Measurements from ENCODE around the gene KRT83.

Gene KRT83

GRCh38 chr12:52323416-52324152 lies 2.4 kb upstream of the KRT83 start:
- Histone ChIP-seq H3K4me3 (IDR thresholded peaks at IDR 0.05; ENCODE audit: insufficient read depth, low read depth, low read length) (no peak overlapping the region), H3K9ac (no peak overlapping the region), H3K79me2 (ENCODE audit: insufficient read depth, low read depth) (no peaks in the 10 kb centered on the region), H3K27me3 (ENCODE audit: insufficient read depth, low read depth) (0 out of 2 replicates have a peak, but pooled peaks cover 7% of the 10 kb centered on the region), H3K4me1 (ENCODE audit: low read depth, poor library complexity, severe bottlenecking) (peaks cover 14% of the 10 kb centered on the region), H3K27ac (no peak overlapping the region), H4K20me1 (ENCODE audit: insufficient read depth) (no peaks in the 10 kb centered on the region), H2AFZ (ENCODE audit: low read depth) (no peak overlapping the region), H3K4me2 (no peak overlapping the region), H3K36me3 (ENCODE audit: insufficient read depth) (no peaks in the 10 kb centered on the region)
- no peak for TF ChIP-seq CTCF (conservative IDR thresholded peaks at IDR 0.05; ENCODE audit: low read depth, low read length)

GRCh38 chr12:52323001-52323400 lies 1.8 kb upstream of the KRT83 start:
- Histone ChIP-seq H2AFZ (ENCODE audit: low read depth) (no peak overlapping the region), H3K4me1 (ENCODE audit: low read depth, poor library complexity, severe bottlenecking) (peaks cover 11% of the 10 kb centered on the region), H3K4me2 (no peak overlapping the region), H3K4me3 (IDR thresholded peaks at IDR 0.05; ENCODE audit: insufficient read depth, low read depth, low read length) (no peak overlapping the region), H3K9ac (no peak overlapping the region), H4K20me1 (ENCODE audit: insufficient read depth) (no peaks in the 10 kb centered on the region), H3K27ac (no peak overlapping the region), H3K27me3 (ENCODE audit: insufficient read depth, low read depth) (0 out of 2 replicates have a peak, but pooled peaks cover 7% of the 10 kb centered on the region), H3K79me2 (ENCODE audit: insufficient read depth, low read depth) (no peaks in the 10 kb centered on the region), H3K36me3 (ENCODE audit: insufficient read depth) (no peaks in the 10 kb centered on the region)
- TF ChIP-seq CTCF (conservative IDR thresholded peaks at IDR 0.05; ENCODE audit: low read depth, low read length) = no peak

- H3K4me1 ChIP-seq (ENCODE audit: low read depth, poor library complexity, severe bottlenecking) = peaks cover 4% of the 10 kb centered on the region
- no peak overlapping the region for H2AFZ ChIP-seq (ENCODE audit: low read depth)
- TF ChIP-seq CTCF (conservative IDR thresholded peaks at IDR 0.05; ENCODE audit: low read depth, low read length) = no peak
- no peak overlapping the region for H3K4me3 ChIP-seq (IDR thresholded peaks at IDR 0.05; ENCODE audit: insufficient read depth, low read depth, low read length)
- H3K27ac ChIP-seq = no peak overlapping the region
- no peaks in the 10 kb centered on the region for H3K36me3 ChIP-seq (ENCODE audit: insufficient read depth)
- 0 out of 2 replicates have a peak, but pooled peaks cover 7% of the 10 kb centered on the region for H3K27me3 ChIP-seq (ENCODE audit: insufficient read depth, low read depth)
- H4K20me1 ChIP-seq (ENCODE audit: insufficient read depth) = no peaks in the 10 kb centered on the region
- H3K79me2 ChIP-seq (ENCODE audit: insufficient read depth, low read depth) = no peaks in the 10 kb centered on the region
- no peak overlapping the region for H3K9ac ChIP-seq
- H3K4me2 ChIP-seq = no peak overlapping the region
These were observed 871 bp upstream of the KRT83 start for GRCh38 chr12:52322069-52322468.

GRCh38 chr12:52321418-52321817 lies 220 bp upstream of the KRT83 start:
- Histone ChIP-seq H3K4me2 (no peak overlapping the region), H3K36me3 (ENCODE audit: insufficient read depth) (no peaks in the 10 kb centered on the region), H2AFZ (ENCODE audit: low read depth) (no peak overlapping the region), H3K4me1 (ENCODE audit: low read depth, poor library complexity, severe bottlenecking) (no peaks in the 10 kb centered on the region), H4K20me1 (ENCODE audit: insufficient read depth) (no peaks in the 10 kb centered on the region), H3K4me3 (IDR thresholded peaks at IDR 0.05; ENCODE audit: insufficient read depth, low read depth, low read length) (no peak overlapping the region), H3K79me2 (ENCODE audit: insufficient read depth, low read depth) (no peaks in the 10 kb centered on the region), H3K27ac (no peak overlapping the region), H3K27me3 (ENCODE audit: insufficient read depth, low read depth) (0 out of 2 replicates have a peak, but pooled peaks cover 7% of the 10 kb centered on the region), H3K9ac (no peak overlapping the region)
- no peak for TF ChIP-seq CTCF (conservative IDR thresholded peaks at IDR 0.05; ENCODE audit: low read depth, low read length)

Measured in KMS-11 (cell line).